NCI-H2029 treated with DMSO at 0.1 percent for 48 hours (cell line): ENCODE measurements around the gene CATSPERZ.
"Not testable (repeated sequence)": the region's sequence is repeated elsewhere in the genome, so short reads cannot be mapped to it uniquely, and the experiment has no call there.

Source experiments
- DNase-seq: peaks from one replicate; lab custom pipeline; 2025; lab: John Stamatoyannopoulos, UW

Gene CATSPERZ

DNA sequence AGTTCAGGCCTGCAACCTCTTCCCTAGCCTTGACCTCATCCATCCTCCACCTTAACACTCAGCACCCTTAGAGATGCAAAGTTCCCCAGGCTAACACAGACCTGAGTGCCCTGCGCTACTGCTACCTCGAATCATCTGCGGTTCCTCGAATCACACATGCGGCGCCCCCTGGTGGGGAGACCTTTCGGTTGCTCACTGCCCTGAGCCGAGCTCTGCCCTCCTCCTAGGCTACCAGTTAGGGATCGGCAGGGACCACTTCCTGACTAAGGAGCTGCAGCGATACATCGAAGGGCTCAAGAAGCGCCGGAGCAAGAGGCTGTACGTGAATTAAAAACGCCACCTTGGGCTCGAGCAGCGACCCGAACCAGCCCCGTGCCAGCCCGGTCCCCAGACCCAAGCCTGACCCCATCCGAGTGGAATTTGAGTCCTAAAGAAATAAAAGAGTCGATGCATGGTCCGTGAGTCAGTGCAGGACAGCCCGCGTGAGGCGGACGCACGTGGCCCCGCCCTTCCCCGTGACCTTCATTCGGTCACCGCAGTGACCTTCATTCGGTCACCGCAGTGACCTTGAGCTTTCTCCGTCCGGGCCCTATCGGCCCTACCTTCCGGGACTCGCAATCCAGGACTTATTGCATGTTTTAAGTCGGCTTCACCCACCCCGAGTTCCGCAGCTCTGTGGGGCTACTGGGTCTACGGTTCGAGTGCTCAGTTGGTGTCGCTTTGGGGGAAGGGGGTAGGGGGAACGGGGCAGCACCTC lies 4.3 kb downstream of the CATSPERZ start:
- DNase-seq: peak; percentile 71

DNA sequence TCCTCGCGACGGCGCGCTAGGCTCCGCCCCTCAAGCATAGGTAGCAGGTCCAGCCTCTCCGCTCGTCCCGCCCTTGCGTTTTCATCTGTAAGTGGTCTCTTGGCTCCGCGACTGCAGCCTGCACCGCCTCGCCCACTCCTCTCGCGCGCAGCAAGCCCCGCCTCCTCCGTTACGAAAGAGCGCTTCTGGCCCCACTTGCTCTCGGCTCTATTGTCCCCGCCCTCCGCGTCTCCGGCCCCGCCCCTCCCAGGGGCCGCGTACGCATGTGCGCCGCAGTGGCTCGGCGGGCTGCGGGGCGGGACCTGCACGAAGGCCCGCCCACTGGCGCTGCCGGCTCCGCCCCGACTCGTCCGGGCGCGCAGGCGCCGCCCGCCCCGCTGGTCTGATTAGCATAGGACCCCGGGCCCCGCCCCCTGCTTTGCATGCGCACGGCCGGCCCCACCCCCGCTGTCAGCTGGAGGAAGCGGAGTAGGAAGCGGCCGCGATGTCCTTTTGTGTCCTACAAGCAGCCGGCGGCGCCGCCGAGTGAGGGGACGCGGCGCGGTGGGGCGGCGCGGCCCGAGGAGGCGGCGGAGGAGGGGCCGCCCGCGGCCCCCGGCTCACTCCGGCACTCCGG lies 5.0 kb downstream of the CATSPERZ start, which contains the start of gene ESRRA:
TSS of gene ESRRA (plus strand) at position 450 of the 616 bp plus-strand sequence. CDS start 1,656 bp downstream, outside the sequence.
- peak; percentile 97 for DNase-seq

DNA sequence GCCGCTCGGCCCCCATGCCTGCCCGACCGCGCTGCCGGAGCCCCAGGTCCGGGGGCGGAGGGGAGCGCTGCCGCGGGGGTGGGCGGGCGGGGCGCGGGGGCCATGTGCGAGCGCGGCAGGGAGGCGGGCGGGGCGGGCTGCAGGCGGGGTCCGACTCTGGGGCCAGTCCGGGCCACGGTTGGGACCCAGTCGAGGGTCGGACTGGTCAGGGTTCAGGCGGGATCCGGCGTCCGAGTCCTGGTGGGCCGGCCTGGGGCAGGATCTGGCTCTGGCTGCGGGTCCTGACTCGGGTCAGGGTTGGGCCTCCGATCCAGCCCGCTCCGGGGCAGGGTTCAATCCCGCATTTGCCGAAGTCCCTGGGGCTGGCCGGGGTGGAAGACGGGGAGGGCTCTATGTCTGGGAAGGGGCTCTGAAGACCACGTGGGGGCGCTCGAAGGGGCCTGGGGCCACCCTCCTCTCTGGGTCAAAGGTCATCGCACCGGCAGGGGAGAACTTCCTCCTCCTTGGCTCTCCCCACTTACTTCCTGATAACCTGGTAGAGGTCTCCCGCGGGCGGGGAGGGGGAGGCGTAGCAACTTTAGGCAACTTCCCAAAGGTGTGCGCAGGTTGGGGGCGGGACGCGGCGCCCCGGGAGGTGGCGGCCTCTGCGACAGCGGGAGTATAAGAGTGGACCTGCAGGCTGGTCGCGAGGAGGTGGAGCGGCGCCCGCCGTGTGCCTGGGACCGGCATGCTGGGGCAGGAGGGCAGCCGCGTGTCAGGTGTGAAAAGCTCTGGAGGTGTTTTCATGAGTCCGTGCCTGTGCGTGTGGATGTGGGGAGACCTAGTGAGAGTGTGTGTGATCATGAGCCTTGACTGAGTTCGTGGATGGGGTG lies 5.8 kb downstream of the CATSPERZ start:
- no peak for DNase-seq

DNA sequence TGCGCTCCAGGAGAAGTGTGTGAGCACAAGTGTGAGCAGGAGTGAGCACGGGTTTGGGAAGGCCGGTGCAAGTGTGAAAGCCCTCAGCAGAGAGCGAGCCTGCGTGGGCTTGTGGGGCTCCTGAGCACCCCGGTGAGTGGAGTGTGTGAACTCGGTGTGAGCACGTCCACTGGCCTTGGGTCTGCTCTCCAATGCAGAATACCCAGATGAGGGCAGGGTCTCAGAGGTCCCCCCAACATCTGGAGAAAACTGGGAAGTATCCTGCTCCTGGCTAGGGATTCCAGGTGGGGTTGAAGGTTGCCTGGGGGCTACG lies 6.4 kb downstream of the CATSPERZ start:
- DNase-seq: no peak

DNA sequence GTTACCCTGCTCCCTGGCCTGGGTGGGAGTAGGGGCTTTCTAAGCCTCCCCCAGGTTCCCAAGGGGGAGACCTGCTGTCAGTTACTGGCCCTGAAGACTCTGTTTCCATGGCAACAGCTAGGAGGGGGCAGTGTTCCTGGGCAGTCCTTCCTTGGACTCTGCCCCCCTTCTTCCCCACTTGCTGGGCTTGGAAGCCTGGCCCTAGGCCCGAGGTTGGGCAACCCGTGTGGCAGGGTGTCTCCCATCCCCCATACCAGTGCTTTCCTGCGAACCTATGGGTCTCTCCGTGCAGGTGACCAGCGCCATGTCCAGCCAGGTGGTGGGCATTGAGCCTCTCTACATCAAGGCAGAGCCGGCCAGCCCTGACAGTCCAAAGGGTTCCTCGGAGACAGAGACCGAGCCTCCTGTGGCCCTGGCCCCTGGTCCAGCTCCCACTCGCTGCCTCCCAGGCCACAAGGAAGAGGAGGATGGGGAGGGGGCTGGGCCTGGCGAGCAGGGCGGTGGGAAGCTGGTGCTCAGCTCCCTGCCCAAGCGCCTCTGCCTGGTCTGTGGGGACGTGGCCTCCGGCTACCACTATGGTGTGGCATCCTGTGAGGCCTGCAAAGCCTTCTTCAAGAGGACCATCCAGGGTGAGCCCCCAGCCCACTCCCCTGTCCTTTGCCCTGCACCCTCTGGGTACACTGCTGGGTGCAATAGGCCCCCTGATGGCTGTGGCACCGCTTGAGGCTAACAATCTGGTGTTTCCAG lies 6.9 kb downstream of the CATSPERZ start:
- DNase-seq: no peak

DNA sequence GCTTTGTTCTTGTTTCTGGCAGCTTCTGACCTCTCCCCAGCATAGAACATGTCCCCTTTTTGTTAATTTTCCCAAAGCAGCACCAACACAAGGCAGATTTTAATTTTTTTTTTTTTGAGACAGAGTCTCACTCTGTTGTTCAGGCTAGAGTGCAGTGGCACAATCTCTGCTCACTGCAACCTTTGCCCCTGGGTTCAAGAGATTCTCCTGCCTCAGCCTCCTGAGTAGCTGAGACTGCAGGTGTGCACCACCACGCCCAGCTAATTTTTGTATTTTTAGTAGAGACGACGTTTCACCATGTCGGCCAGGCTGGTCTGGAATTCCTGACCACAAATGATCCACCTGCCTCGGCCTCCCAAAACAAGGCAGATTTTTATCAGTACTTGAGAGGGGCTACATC lies 7.6 kb downstream of the CATSPERZ start:
- not testable (repeated sequence) for DNase-seq

DNA sequence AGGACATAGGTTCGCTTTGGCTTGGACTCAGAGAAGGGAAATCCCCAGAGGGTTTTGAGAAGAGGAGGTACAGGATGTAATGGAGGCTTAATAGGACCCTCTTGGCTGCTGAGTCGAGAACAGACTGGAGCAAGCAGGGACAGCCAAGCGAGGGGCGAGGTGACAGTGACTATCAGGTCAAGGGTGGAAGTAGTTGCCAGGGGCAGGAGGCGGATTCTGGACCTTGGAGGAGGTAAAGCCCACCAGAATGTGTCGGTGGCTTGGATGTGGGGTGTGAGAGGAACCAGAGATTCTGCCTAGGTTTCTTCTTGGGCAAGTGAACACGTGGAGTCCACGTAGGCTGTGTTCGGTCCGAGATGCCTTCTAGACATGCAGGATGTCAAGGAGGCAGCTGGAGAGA lies 12.8 kb downstream of the CATSPERZ start:
- no peak for DNase-seq

DNA sequence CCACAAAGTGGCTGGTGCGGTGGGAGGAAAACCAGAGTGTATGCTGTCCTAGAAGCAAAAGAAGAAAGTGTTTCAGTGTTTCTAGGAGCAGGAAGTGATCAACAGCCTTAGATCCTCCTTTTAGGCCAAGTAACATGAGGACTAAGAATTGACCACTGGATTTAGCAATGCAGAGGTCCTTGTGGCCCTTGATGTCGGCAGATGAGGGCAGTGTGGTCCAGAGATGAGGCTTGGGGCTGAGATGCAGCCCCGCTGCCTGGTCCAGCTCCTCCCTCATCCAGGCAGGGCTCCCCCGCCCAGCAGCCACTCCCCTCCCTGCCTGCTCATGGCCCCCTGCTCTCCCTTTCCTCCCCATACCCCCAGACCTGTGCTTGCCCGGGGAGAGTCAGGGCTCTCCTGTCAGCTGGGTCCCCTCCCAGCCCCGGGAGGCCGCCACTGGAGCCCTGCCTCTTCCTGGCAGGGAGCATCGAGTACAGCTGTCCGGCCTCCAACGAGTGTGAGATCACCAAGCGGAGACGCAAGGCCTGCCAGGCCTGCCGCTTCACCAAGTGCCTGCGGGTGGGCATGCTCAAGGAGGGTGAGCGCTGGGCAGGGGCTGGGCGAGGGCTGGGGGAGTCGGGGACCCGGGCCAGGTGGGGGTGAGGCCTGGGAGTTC lies 13.5 kb downstream of the CATSPERZ start:
- DNase-seq: no peak

DNA sequence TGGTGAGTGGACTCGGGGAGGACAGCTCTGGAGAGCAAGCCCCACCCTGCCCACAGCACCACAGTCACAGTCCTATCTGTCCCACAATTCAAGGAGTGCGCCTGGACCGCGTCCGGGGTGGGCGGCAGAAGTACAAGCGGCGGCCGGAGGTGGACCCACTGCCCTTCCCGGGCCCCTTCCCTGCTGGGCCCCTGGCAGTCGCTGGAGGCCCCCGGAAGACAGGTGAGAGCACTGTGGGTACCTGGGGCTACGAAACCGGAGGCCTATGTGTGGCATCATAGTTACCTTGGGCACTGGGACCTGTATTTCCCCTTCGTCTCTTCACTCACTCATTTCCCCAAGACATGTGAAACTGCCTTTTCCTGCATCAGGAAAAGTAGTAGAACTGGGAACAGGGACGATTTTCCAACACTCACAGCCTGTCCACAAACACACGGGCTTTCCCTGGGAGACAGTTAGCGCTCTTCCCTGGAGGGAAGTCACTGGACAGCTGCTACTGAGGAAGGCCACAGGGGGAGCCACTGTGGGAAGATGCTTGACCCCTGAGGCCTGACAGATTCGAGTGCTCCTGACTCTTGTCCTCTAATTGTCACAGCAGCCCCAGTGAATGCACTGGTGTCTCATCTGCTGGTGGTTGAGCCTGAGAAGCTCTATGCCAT lies 14.1 kb downstream of the CATSPERZ start:
- DNase-seq: no peak

DNA sequence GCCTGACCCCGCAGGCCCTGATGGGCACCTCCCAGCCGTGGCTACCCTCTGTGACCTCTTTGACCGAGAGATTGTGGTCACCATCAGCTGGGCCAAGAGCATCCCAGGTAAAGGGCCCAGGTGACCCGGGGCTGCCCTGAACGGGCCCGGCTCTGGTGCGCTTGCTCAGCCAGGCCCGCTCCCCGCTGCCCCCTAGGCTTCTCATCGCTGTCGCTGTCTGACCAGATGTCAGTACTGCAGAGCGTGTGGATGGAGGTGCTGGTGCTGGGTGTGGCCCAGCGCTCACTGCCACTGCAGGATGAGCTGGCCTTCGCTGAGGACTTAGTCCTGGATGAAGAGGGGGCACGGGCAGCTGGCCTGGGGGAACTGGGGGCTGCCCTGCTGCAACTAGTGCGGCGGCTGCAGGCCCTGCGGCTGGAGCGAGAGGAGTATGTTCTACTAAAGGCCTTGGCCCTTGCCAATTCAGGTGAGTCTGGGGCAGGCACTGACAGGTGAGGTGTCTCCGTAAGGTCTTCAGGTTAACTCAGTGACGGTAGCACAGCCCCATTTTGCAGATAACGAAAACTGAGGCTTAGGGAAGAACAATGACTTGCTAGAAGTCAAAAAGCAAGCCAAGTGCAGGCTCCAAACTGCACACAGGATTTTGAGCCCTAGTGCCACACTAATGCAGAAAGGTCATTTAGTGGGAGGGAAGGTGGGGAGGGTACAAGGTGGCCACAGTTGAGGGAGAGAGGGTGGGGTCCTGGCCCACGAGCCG lies 14.8 kb downstream of the CATSPERZ start:
- DNase-seq: no peak

DNA sequence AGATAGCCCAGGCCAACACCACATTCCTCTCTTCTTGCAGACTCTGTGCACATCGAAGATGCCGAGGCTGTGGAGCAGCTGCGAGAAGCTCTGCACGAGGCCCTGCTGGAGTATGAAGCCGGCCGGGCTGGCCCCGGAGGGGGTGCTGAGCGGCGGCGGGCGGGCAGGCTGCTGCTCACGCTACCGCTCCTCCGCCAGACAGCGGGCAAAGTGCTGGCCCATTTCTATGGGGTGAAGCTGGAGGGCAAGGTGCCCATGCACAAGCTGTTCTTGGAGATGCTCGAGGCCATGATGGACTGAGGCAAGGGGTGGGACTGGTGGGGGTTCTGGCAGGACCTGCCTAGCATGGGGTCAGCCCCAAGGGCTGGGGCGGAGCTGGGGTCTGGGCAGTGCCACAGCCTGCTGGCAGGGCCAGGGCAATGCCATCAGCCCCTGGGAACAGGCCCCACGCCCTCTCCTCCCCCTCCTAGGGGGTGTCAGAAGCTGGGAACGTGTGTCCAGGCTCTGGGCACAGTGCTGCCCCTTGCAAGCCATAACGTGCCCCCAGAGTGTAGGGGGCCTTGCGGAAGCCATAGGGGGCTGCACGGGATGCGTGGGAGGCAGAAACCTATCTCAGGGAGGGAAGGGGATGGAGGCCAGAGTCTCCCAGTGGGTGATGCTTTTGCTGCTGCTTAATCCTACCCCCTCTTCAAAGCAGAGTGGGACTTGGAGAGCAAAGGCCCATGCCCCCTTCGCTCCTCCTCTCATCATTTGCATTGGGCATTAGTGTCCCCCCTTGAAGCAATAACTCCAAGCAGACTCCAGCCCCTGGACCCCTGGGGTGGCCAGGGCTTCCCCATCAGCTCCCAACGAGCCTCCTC lies 15.7 kb downstream of the CATSPERZ start:
- DNase-seq: not testable (repeated sequence)

DNA sequence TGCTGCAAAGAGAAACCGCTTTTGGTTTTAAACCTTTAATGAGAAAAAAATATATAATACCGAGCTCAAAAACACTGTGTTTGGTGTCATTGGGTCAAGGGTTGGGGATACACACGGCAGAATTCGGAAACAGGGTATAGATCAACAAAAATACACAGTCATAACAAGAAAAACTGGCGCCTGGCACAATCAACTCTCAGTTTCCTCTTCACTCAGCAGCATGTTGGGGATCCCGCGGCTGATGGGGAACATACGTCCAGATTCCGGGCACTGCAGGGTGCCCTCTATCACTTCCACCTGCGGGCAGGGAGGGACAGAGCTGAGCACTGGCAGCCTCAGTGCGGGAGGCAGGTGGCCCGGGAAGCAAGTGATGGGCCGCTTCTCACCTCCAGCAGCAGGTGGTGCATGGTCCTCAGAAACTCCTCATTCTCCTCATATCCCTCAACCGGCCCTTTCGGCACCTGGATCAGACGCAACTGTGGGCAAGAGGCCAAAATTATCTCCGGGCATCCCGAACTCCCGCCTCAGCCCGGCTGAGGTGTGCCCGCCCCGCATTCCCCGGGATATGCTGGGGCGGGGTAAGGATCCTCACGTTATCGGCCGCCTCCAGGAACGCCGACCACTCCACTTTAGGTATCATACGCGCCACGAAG lies 16.6 kb downstream of the CATSPERZ start:
- DNase-seq: peak; percentile 43

DNA sequence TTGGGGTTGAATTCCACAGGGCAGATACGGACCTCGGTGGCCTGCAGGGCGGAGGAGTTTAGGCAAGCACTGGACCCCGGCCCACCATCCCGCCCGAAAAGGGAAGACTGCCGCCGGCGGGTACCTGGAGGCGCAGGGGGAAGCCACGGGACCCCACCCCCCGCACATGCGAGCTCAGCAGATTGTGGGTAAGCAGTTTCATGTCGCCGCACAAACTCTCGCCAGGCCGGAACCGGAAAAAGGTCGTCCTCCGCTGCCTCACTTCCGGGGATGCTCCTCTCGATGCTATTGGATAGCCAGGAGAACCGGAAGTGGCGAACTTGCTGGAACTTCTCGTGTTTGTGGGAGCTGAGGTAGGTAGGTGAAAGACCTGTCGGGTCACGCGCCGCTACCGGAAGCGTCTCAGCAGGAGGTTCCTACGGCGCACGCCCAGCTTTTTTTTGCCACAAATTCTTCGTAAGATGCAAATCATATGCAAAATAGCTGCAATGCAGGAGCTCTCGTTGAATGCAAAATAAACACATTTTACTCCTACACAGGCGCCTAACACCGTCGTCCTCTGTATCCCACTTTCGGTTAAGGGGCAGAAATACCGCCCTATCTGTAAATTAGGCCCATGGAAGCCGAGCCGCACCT lies 17.3 kb downstream of the CATSPERZ start, which contains the start of gene TRMT112:
TSS of gene TRMT112 (minus strand) at position 235 of the 636 bp plus-strand sequence. CDS start at position 202, 33 bp downstream.
- peak; percentile 96 for DNase-seq

DNA sequence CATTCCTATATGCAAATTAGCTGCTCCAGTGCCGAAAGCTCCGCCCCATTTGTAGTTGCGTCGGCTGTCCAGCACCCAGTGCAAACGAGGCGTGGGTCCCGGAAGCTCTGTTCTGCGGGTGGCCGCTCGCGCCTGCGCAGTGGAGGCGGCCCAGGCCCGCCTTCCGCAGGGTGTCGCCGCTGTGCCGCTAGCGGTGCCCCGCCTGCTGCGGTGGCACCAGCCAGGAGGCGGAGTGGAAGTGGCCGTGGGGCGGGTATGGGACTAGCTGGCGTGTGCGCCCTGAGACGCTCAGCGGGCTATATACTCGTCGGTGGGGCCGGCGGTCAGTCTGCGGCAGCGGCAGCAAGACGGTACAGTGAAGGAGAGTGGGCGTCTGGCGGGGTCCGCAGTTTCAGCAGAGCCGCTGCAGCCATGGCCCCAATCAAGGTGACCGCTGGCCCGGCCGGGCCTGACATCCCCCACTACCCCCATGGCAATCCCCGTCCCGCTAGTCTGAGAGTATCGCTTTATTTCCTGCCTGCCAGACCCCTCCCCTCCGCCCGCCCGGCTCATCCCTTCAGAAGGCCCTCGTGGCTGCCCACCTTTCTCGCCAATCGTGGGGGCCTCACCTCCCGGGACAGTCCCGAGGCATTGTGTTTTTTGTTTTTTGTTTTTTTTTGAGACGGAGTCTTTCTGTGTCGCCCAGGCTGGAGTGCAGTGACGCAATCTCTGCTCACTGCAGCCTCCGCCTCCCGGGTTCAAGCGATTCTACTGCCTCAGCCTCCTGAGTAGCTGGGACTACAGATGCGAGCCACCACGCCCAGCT lies 18.0 kb downstream of the CATSPERZ start, which contains the start of gene PRDX5:
TSS of gene PRDX5 (plus strand) at position 161 of the 805 bp plus-strand sequence. CDS start at position 256, 95 bp downstream.
- peak; percentile 91 for DNase-seq

DNA sequence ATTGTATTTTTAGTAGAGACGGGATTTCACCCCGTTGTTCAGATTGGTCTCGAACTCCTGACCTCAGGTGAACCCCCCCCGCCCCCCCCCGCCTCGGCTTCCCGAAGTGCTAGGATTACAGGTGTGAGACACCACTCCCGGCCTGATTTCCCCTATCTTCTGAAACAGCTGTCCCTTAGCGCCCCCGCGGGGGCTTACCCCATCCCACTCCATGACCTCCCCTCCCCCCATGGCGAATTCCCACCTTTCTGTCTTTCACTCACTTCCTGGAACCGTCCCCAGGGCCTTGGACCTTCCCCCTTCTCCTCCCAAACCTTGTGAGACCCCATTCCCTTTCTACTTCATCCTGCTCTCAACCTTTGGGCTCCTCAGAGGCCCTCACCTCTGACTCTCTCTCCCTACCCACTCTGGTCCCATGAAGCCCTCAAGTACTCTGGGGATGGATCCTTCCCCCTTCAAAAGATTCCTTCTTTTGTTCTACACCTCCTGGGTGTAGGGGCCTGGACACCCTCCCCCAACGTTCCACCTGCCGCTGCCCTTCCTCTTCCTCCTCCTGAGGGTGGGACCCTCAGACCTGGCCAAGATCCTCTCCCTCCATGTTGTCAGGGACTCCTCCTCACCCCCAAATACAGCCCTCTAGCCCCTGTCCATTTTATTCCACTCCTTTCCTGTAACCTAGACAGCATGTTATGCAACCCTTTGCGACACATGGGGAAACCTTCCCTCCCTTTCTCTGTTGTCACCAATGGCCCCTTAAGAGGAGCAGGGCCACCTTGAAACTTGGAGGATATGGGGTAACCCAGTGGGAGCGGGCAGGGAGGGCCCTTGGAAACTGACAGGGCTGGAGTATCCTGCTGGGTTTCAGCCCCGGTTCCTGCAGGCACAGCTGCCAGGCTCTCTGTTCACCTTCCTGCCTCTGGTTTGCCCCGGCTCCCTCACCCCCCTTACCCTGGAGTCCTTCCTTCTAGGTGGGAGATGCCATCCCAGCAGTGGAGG lies 18.9 kb downstream of the CATSPERZ start:
- no peak for DNase-seq

DNA sequence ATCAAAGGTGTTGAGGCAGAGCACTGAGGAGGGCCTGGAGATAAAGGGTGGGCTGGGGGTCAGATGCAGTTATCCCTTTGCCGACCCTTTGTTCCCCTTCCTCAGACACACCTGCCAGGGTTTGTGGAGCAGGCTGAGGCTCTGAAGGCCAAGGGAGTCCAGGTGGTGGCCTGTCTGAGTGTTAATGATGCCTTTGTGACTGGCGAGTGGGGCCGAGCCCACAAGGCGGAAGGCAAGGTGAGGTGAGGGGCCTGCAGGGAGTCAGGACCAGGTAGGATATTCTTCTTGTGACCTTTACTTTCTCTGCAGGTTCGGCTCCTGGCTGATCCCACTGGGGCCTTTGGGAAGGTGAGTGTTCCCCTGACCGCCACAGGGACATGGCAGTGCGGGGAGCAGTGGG lies 20.4 kb downstream of the CATSPERZ start:
- no peak for DNase-seq
